A549 (cell line): ENCODE measurements around the gene CD164L2. TPM values are rescaled to one million over a fixed set of nuclear protein-coding genes. Genes with fewer than 3 reads are reported as not detected.

Source experiments
- ATAC-seq, 2 experiments: fragments of 200-7000 bp in 1 of 2; fragments of >200 bp in 1 of 2; cut with Nextera tagmentation in 1 of 2; cut with Tn5 transposase in 1 of 2; 3 replicates each; pipeline versions ENCODE4 v1.8.0 to v1.9.1; 2018 to 2020; ENCODE audit warnings: mild to moderate bottlenecking in 1 of 2, moderate library complexity in 1 of 2
- CTCF ChIA-PET: fragments of 300-600 bp; sonication (Branson Sonifier 250); formaldehyde crosslinking; extraction: SDS; loops from one replicate; lab custom pipeline; 2021; ENCODE audit warnings: antibody characterized with exemption, inconsistent platforms; lab: Yijun Ruan, JAX
- POLR2A ChIA-PET: fragments of 350-600 bp; formaldehyde crosslinking; extraction: SDS; loops from one replicate; lab custom pipeline; 2021; ENCODE audit warnings: antibody characterized with exemption, inconsistent platforms; lab: Yijun Ruan, JAX
- DNase-seq, 2 experiments: peaks; one replicate each; pipeline versions ENCODE4 v3.0.0 to v3.0.0-alpha.2; 2011 to 2016; ENCODE audit warnings: low read depth in 1 of 2, low spot score in 1 of 2
- FAIRE-seq: peaks from 2 replicates; lab custom pipeline; 2011; peaks lifted over from hg19 to GRCh38; lab: Jason Lieb, UNC
- H3K27ac ChIP-seq, 2 experiments: fragments of >200 bp; sonication (Bioruptor Twin); formaldehyde crosslinking; 3 replicates each; pipeline ENCODE4 v1.5.1; 2016 to 2017
- H3K4me1 ChIP-seq: fragments of >200 bp; sonication (Bioruptor Twin); formaldehyde crosslinking; 3 replicates; pipeline ENCODE4 v1.6.1; 2016
- H3K4me2 ChIP-seq: fragments of >200 bp; sonication (Bioruptor Twin); formaldehyde crosslinking; 3 replicates; pipeline ENCODE4 v1.6.1; 2016
- H3K4me3 ChIP-seq: fragments of >200 bp; sonication (Bioruptor Twin); formaldehyde crosslinking; 3 replicates; pipeline ENCODE4 v1.5.1; 2016
- H3K9me3 ChIP-seq: fragments of >200 bp; sonication (Bioruptor Twin); formaldehyde crosslinking; 3 replicates; pipeline ENCODE4 v1.6.1; 2016
- BCL3 ChIP-seq: fragments of >200 bp; sonication (Bioruptor Twin); formaldehyde crosslinking; IDR thresholded peaks from 3 replicates; pipeline ENCODE4 v1.6.1; 2016
- CEBPB ChIP-seq, 2 experiments: fragments of >200 bp in 1 of 2; sonication (Bioruptor Twin) in 1 of 2; formaldehyde crosslinking in 1 of 2; IDR thresholded peaks; 2 replicates each; pipeline ENCODE4 v1.6.1; 2012 to 2016
- CTCF ChIP-seq: fragments of >200 bp; sonication (Bioruptor Twin); formaldehyde crosslinking; IDR thresholded peaks from 3 replicates; pipeline ENCODE4 v1.5.1; 2016
- E2F6 ChIP-seq: IDR thresholded peaks from 2 replicates; pipeline ENCODE4 v1.6.1; 2012; ENCODE audit warnings: low read depth, borderline replicate concordance
- EHMT2 ChIP-seq: fragments of 200-600 bp; sonication (generic); IDR thresholded peaks from 2 replicates; pipeline ENCODE4 v1.6.1; 2016; ENCODE audit warnings: antibody characterized with exemption, low read depth, mild to moderate bottlenecking, moderate library complexity
- ELK1 ChIP-seq: fragments of 150-350 bp; IDR thresholded peaks from 2 replicates; pipeline ENCODE4 v1.6.1; 2014; ENCODE audit warnings: low read depth, mild to moderate bottlenecking, low read length
- EP300 ChIP-seq, 2 experiments: fragments of >200 bp; sonication (Bioruptor Twin); formaldehyde crosslinking; IDR thresholded peaks; 2 replicates in 1 of 2; 3 replicates in 1 of 2; pipeline ENCODE4 v1.6.1; 2016 to 2017
- ESRRA ChIP-seq: fragments of 150-350 bp; IDR thresholded peaks from 2 replicates; pipeline ENCODE4 v1.6.1; 2014; ENCODE audit warnings: mild to moderate bottlenecking, low read length, borderline replicate concordance
- FOSB ChIP-seq: fragments of 250-450 bp; sonication (Bioruptor Pico); IDR thresholded peaks from 2 replicates; pipeline ENCODE4 v1.5.0; 2020; ENCODE audit warnings: mild to moderate bottlenecking, moderate library complexity
- GATA3 ChIP-seq: IDR thresholded peaks from 2 replicates; pipeline ENCODE4 v1.6.1; 2012; ENCODE audit warnings: borderline replicate concordance
- HDAC2 ChIP-seq: fragments of 200-600 bp; sonication (generic); IDR thresholded peaks from 2 replicates; pipeline ENCODE4 v1.6.1; 2016
- HEYL ChIP-seq: fragments of 250-450 bp; sonication (Bioruptor Pico); IDR thresholded peaks from 2 replicates; pipeline ENCODE4 v1.8.0; 2021; ENCODE audit warnings: mild to moderate bottlenecking, moderate library complexity
- HOXA7 ChIP-seq: fragments of 250-450 bp; sonication (Bioruptor Pico); IDR thresholded peaks from 2 replicates; pipeline ENCODE4 v1.5.0; 2020; ENCODE audit warnings: mild to moderate bottlenecking, moderate library complexity
- HOXB13 ChIP-seq: fragments of 250-450 bp; sonication (Bioruptor Pico); IDR thresholded peaks from 2 replicates; pipeline ENCODE4 v1.5.0; 2020; ENCODE audit warnings: low read depth, mild to moderate bottlenecking, moderate library complexity
- JUNB ChIP-seq: fragments of >200 bp; sonication (Bioruptor Twin); formaldehyde crosslinking; IDR thresholded peaks from 2 replicates; pipeline ENCODE4 v1.6.1; 2016
- MAFK ChIP-seq: fragments of 450-650 bp; IDR thresholded peaks from 2 replicates; pipeline ENCODE4 v1.6.1; 2014; ENCODE audit not compliant: partially characterized antibody
- MAX ChIP-seq: IDR thresholded peaks from 2 replicates; pipeline ENCODE4 v1.6.1; 2012
- NFE2L2 ChIP-seq: fragments of 150-350 bp; conservative IDR thresholded peaks from 2 replicates; pipeline ENCODE4 v1.6.1; 2014; ENCODE audit warnings: low read length
- PBX3 ChIP-seq: IDR thresholded peaks from 2 replicates; pipeline ENCODE4 v1.6.1; 2012
- PHF8 ChIP-seq: fragments of 200-600 bp; sonication (generic); IDR thresholded peaks from 2 replicates; pipeline ENCODE4 v1.6.1; 2016; ENCODE audit warnings: low read depth, mild to moderate bottlenecking, antibody characterized with exemption, moderate library complexity, borderline replicate concordance
- POLR2A ChIP-seq: IDR thresholded peaks from 2 replicates; pipeline ENCODE4 v1.6.1; 2012; ENCODE audit warnings: mild to moderate bottlenecking, low read length
- POLR2AphosphoS2 ChIP-seq: conservative IDR thresholded peaks from 2 replicates; pipeline ENCODE4 v1.6.1; 2012; ENCODE audit warnings: low read length, improper control_type of control experiment, inconsistent platforms
- RARB ChIP-seq: fragments of 250-450 bp; sonication (Bioruptor Pico); IDR thresholded peaks from 2 replicates; pipeline ENCODE4 v1.8.0; 2021; ENCODE audit warnings: mild to moderate bottlenecking, moderate library complexity
- RCOR1 ChIP-seq: fragments of 150-350 bp; IDR thresholded peaks from 2 replicates; pipeline ENCODE4 v1.6.1; 2014; ENCODE audit warnings: antibody characterized with exemption, low read length, low read depth
- RNF2 ChIP-seq: fragments of 200-600 bp; sonication (generic); IDR thresholded peaks from 2 replicates; pipeline ENCODE4 v1.6.1; 2016; ENCODE audit warnings: low read depth, mild to moderate bottlenecking, antibody characterized with exemption, moderate library complexity, borderline replicate concordance
- TP53 ChIP-seq: fragments of 250-450 bp; sonication (Bioruptor Pico); IDR thresholded peaks from 2 replicates; pipeline ENCODE4 v1.5.0; 2021; ENCODE audit warnings: mild to moderate bottlenecking, moderate library complexity
- WGBS: methylation state at CpG from one replicate; pipeline ENCODE4 v1.1.6; 2017; ENCODE audit errors: missing lambda C conversion rate; 5-methylcytosine and 5-hydroxymethylcytosine counted together
- polyA plus RNA-seq, 4 experiments: library from polyadenylated mRNA; depleted of rRNA in 3 of 4; stranded (reverse); fragments of >200 nt; fragmentation: RNase III in 1 of 4; extraction: RNeasy Plus Mini Kit Qiagen cat#74134 plus additional on column Dnase treatment in 1 of 4; gene quantifications; 2 replicates in 3 of 4; 3 replicates in 1 of 4; pipeline ENCODE4 v1.2.3, GENCODE V29; 2011 to 2017

Gene CD164L2
- polyA plus RNA-seq, 2 of the 4 experiments (the other 2 are of a cell fraction): not detected

GRCh38 chr1:27353166-27353565, 30.0 kb downstream of the CD164L2 start:
- ATAC-seq (no peak), DNase-seq (no peak), FAIRE-seq (no peak)
- Histone ChIP-seq H3K27ac (no peak overlapping the region), H3K9me3 (no peaks in the 10 kb centered on the region), H3K4me3 (no peak overlapping the region), H3K4me2 (no peak overlapping the region), H3K4me1 (peaks cover 10% of the 10 kb centered on the region; the same call in 1 of the 3 replicates)
- 96% methylated on average over 5 of the region's 13 CpGs for WGBS
- POLR2A ChIA-PET: interaction anchor here (0.6 kb wide), 1 partner anchor 317 kb away, joined by 4 read pairs; no protein-coding TSS in a partner anchor
- no peak for TF ChIP-seq EP300 (IDR thresholded peaks at IDR 0.05)
- no peak for TF ChIP-seq HDAC2
- TF ChIP-seq RARB: no peak
- TF ChIP-seq POLR2AphosphoS2: no peak
- TF ChIP-seq ESRRA: no peak
- no peak for TF ChIP-seq TP53 (CRISPR knock-in tag)
- no peak for TF ChIP-seq PHF8
- TF ChIP-seq HEYL (CRISPR knock-in tag): no peak
- TF ChIP-seq EHMT2: no peak
- TF ChIP-seq MAX: no peak
- no peak for TF ChIP-seq JUNB
- no peak for TF ChIP-seq NFE2L2
- no peak for TF ChIP-seq POLR2A
- CTCF ChIA-PET: interaction anchor here (1.0 to 12.1 kb wide), 7 partner anchors 9 to 204 kb away, joined by 3 to 134 read pairs (median 3); partner anchors contain the start of genes MAP3K6 and SYTL1

GRCh38 chr1:27351541-27352107, 31.5 kb downstream of the CD164L2 start:
- Histone ChIP-seq H3K4me2 (no peak overlapping the region), H3K4me3 (no peak overlapping the region), H3K4me1 (peaks cover 14% of the 10 kb centered on the region; the same call in 1 of the 3 replicates), H3K9me3 (no peaks in the 10 kb centered on the region), H3K27ac (no peak overlapping the region)
- ChIA-PET CTCF (interaction anchor here (1.0 to 12.1 kb wide), 4 partner anchors 10 to 55 kb away, joined by 3 to 134 read pairs (median 66); partner anchors contain the start of genes MAP3K6 and SYTL1), POLR2A (no interaction called here)
- DNase-seq (no peak), FAIRE-seq (no peak), ATAC-seq (no peak)
- TF ChIP-seq BCL3 (no peak), MAFK (no peak), RCOR1 (no peak), PBX3 (no peak), JUNB (no peak), CTCF (no peak), GATA3 (no peak), E2F6 (no peak), PHF8 (no peak), HOXB13 (CRISPR knock-in tag) (no peak), TP53 (CRISPR knock-in tag) (no peak), RNF2 (no peak), FOSB (CRISPR knock-in tag) (no peak), HOXA7 (no peak), ELK1 (no peak), NFE2L2 (no peak), CEBPB (IDR thresholded peaks at IDR 0.05) (no peak), POLR2A (no peak)
- 83% methylated on average over 4 of the region's 8 CpGs for WGBS
